ENCODE measurements around the gene CLCA4. TPM values are rescaled to one million over a fixed set of nuclear protein-coding genes. Genes with fewer than 3 reads are reported as not detected.
"Not testable (repeated sequence)": the region's sequence is repeated elsewhere in the genome, so short reads cannot be mapped to it uniquely, and the experiment has no call there.

Gene CLCA4
- total RNA-seq, 1 experiment from 2014 or later, result not detected

DNA sequence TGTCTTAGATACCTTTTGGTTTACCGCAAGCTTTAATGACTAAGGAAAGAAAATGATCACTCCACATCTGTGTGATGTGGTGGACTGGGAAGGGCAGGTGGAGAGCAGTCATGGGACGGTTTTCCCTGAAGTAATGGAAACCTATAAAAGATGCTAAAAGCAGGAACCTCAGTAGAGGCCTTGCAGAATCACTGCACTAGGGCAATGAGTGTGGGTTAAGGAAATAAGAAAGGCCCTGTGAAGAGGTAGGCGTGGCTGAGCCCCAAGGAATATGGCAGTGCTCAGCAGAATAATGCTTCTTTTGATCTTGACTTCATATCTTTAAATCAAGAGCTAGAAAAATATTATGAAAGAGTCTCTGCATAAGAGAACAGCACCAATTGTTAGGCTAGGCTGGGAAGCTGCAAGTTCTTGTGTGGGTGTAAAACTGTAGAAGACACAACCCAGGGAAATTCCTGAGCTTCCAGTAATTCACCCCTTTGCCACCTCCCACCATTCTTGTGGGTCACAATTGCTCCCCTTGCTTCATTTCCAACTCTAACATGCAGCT, 49.9 kb downstream of the CLCA4 start:
- no peak for DNase-seq (ENCODE audit: extremely low read depth, low read depth)

- not testable (repeated sequence) for DNase-seq (ENCODE audit: extremely low read depth, low read depth)
Observed at GRCh38 chr1:86606080-86606479, 59.2 kb downstream of the CLCA4 start.

DNA sequence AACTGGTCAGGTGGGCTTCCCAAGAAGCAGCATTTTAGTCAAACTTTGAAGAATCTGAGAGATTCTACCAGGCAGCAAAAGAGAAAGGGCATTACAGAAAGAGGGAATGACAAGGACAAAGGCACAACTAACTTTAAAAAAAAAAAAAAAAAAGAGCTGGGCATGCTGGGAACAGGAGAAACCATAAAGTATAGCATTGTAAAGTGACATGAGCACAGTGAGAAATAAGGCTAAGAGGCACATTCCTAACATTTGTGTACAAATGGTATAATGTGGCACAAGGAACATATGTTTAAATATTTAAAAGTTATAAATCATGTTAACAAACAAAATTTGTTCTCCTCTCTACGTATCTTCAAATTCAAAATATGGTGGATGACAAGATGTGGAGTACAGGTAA, 69.6 kb downstream of the CLCA4 start:
- no peak for DNase-seq (ENCODE audit: extremely low read depth, low read depth)

- no peak for DNase-seq (ENCODE audit: extremely low read depth, low read depth)
Observed at GRCh38 chr1:86616871-86617270, 70.0 kb downstream of the CLCA4 start.

GRCh38 chr1:86618358-86618757, 71.5 kb downstream of the CLCA4 start:
- DNase-seq (ENCODE audit: extremely low read depth, low read depth), result no peak

DNA sequence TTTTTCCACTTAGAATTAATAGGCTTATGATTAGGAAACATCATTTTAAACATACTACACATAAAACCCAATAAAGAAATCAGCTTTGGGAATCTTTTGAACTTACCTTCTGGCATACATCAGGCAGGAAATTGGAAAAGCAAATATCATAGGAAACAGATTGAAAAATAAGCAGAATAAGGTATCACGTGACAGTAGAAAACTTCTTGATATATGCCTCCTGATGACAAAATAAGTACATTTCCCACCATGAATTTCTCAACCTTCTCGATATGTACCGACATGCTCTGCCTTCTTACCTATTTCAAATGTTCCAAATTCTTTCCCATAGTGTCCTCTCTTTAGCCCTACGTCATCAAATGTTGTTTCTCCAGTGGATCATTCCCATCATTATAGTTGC, 72.4 kb downstream of the CLCA4 start:
- no peak for DNase-seq (ENCODE audit: extremely low read depth, low read depth)

DNA sequence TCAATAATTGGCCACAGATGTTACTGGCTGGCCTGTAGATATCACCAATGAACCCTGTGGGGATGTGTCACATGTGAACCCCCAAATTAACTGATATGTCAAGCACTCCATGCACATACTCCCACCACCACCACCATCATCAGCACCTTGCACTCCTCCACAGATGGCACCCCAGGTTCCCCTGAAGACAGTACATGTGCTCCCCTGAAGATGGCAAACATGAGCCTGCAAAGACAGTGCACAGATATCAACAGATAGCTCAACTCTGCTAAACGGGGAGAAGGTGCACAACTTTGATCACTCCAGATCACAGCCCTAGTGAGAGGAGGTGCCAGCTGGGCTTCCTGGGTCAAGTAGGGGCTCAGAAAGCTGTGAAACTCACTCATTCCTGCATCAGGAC, 74.4 kb downstream of the CLCA4 start:
- no peak for DNase-seq (ENCODE audit: extremely low read depth, low read depth)

Other genes with a start within 250 kb of the CLCA4 start
- gene ODF2L, start 150.8 kb upstream of the CLCA4 start, total RNA-seq (2014; rRNA removed; shearing (Covaris generic)), result 4.1 and 6.7 TPM in 2 replicates
- not detected in 2 replicates for gene CLCA2, start 122.9 kb upstream of the CLCA4 start, total RNA-seq (2014; rRNA removed; shearing (Covaris generic))
- not detected in 2 replicates for gene CLCA1, start 78.2 kb upstream of the CLCA4 start, total RNA-seq (2014; rRNA removed; shearing (Covaris generic))
- gene SH3GLB1, start 157.5 kb downstream of the CLCA4 start, total RNA-seq (2014; rRNA removed; shearing (Covaris generic)), result 22.1 and 25.0 TPM in 2 replicates

All from NCI-H460 (cell line).